Endothelial cell of umbilical vein (primary cell): ENCODE data around the gene CXCR1. TPM values are rescaled to one million over a fixed set of nuclear protein-coding genes. Genes with fewer than 3 reads are reported as not detected.

ENCODE experiments used
- BruUV-seq: library from RNA; stranded (reverse); fragments of 400-500 nt; replicated peaks from 2 replicates; lab custom pipeline; 2021; lab: Mats Ljungman, UMichigan
- CTCF ChIA-PET: fragments of 300-600, 350-600 bp; sonication (Branson Sonifier 250); formaldehyde crosslinking; loops from one replicate; lab custom pipeline; 2021; ENCODE audit warnings: antibody characterized with exemption, inconsistent platforms; lab: Charles Lee
- POLR2A ChIA-PET: fragments of 300-600, 350-600 bp; sonication (Branson Sonifier 250); formaldehyde crosslinking; loops from one replicate; lab custom pipeline; 2021; ENCODE audit warnings: antibody characterized with exemption, inconsistent platforms; lab: Charles Lee
- DNase-seq: peaks from one replicate; pipeline ENCODE4 v3.0.0-alpha.2; 2011; ENCODE audit warnings: low read depth, low spot score
- FAIRE-seq: peaks from 2 replicates; lab custom pipeline; 2011; peaks lifted over from hg19 to GRCh38; lab: Jason Lieb, UNC
- H2AFZ ChIP-seq: 2 replicates; pipeline ENCODE4 v1.6.0; 2012; ENCODE audit warnings: low read depth, low read length, control low read depth, inconsistent platforms
- H3K27ac ChIP-seq: 2 replicates; pipeline ENCODE4 v1.5.1; 2011; ENCODE audit warnings: low read depth, mild to moderate bottlenecking, control low read depth, low read length, moderate library complexity; ENCODE audit not compliant: insufficient read depth
- H3K27me3 ChIP-seq, 2 experiments: 2 replicates each; pipeline versions ENCODE4 v1.6.0 to v1.6.1; 2011; ENCODE audit warnings: low read length in 2 of 2, mixed read lengths in 1 of 2; ENCODE audit not compliant: control insufficient read depth in 2 of 2, insufficient read depth in 2 of 2
- H3K36me3 ChIP-seq, 2 experiments: 2 replicates in 1 of 2; 3 replicates in 1 of 2; pipeline ENCODE4 v1.5.1; 2011; ENCODE audit warnings: low read length in 2 of 2, mild to moderate bottlenecking in 1 of 2, moderate library complexity in 1 of 2; ENCODE audit not compliant: control insufficient read depth in 2 of 2, insufficient read depth in 2 of 2; ENCODE audit errors: extremely low read depth in 1 of 2
- H3K4me1 ChIP-seq: 3 replicates; pipeline ENCODE4 v1.5.1; 2011; ENCODE audit warnings: mild to moderate bottlenecking, low read length; ENCODE audit not compliant: control insufficient read depth, insufficient read depth; ENCODE audit errors: extremely low read depth
- H3K4me2 ChIP-seq: 2 replicates; pipeline ENCODE4 v1.6.1; 2011; ENCODE audit warnings: low read length, control low read depth, mixed read lengths; ENCODE audit not compliant: insufficient read depth
- H3K4me3 ChIP-seq, 3 experiments: fragments of 200-600 bp in 1 of 3; sonication (generic), shearing (Covaris generic) in 1 of 3; replicated peaks in 1 of 3; 2 replicates each; pipeline ENCODE4 v1.5.1; 2011 to 2016; ENCODE audit warnings: control low read depth in 3 of 3, low read length in 3 of 3, mild to moderate bottlenecking in 2 of 3, inconsistent platforms in 1 of 3, low read depth in 1 of 3, moderate library complexity in 1 of 3; ENCODE audit not compliant: insufficient read depth in 1 of 3
- H3K79me2 ChIP-seq: 2 replicates; pipeline ENCODE4 v1.6.0; 2012; ENCODE audit warnings: low read length, inconsistent platforms; ENCODE audit not compliant: control insufficient read depth, insufficient read depth
- H3K9ac ChIP-seq: replicated peaks from 2 replicates; pipeline ENCODE3; 2011; ENCODE audit warnings: low read length, control low read depth; ENCODE audit not compliant: insufficient read depth; ENCODE audit errors: extremely low read depth
- H3K9me1 ChIP-seq: replicated peaks from 3 replicates; pipeline ENCODE4 v1.6.0; 2011; ENCODE audit warnings: mild to moderate bottlenecking, low read length; ENCODE audit not compliant: control insufficient read depth, insufficient read depth; ENCODE audit errors: extremely low read depth
- H3K9me3 ChIP-seq: replicated peaks from 2 replicates; pipeline ENCODE4 v1.5.1; 2012; ENCODE audit warnings: low read length, inconsistent platforms; ENCODE audit not compliant: control insufficient read depth, insufficient read depth
- H4K20me1 ChIP-seq: replicated peaks from 2 replicates; pipeline ENCODE3; 2011; ENCODE audit warnings: mild to moderate bottlenecking, low read length; ENCODE audit not compliant: control insufficient read depth, insufficient read depth; ENCODE audit errors: extremely low read depth
- CTCF ChIP-seq, 2 donors: IDR thresholded peaks; 1 replicate in 1 of 2; 2 replicates in 1 of 2; pipeline ENCODE4 v1.5.1; 2011; ENCODE audit warnings: low read length in 2 of 2, mild to moderate bottlenecking in 2 of 2, moderate library complexity in 2 of 2, control low read depth in 1 of 2, inconsistent platforms in 1 of 2, low read depth in 1 of 2; ENCODE audit not compliant: insufficient read depth in 1 of 2; ENCODE audit errors: extremely low read depth in 1 of 2
- EZH2 ChIP-seq: IDR thresholded peaks from 2 replicates; pipeline ENCODE4 v1.6.1; 2012; ENCODE audit warnings: borderline replicate concordance, low read depth, mild to moderate bottlenecking, moderate library complexity, low read length, inconsistent platforms; ENCODE audit not compliant: severe bottlenecking
- FOS ChIP-seq: IDR thresholded peaks from 2 replicates; pipeline ENCODE4 v1.6.1; 2011; ENCODE audit warnings: mild to moderate bottlenecking, low read length, moderate library complexity, borderline replicate concordance; ENCODE audit not compliant: insufficient read depth
- GATA2 ChIP-seq: IDR thresholded peaks from 2 replicates; pipeline ENCODE4 v1.7.0; 2011; ENCODE audit warnings: low read depth, mild to moderate bottlenecking, moderate library complexity, mixed read lengths, low read length; ENCODE audit not compliant: insufficient read length, insufficient read depth
- JUN ChIP-seq: IDR thresholded peaks from 2 replicates; pipeline ENCODE4 v1.6.1; 2011; ENCODE audit warnings: borderline replicate concordance, low read depth; ENCODE audit not compliant: insufficient read length, insufficient read depth
- MAX ChIP-seq: IDR thresholded peaks from 2 replicates; pipeline ENCODE4 v1.6.1; 2011; ENCODE audit not compliant: insufficient read depth, insufficient read length
- MYC ChIP-seq: IDR thresholded peaks from one replicate; pipeline ENCODE4 v1.6.1; 2011; ENCODE audit warnings: mild to moderate bottlenecking, low read depth, low read length
- POLR2A ChIP-seq: IDR thresholded peaks from 2 replicates; pipeline ENCODE4 v1.6.1; 2012; ENCODE audit warnings: low read depth, mild to moderate bottlenecking, control low read depth, low read length
- POLR2AphosphoS5 ChIP-seq: IDR thresholded peaks from 2 replicates; pipeline ENCODE4 v1.6.1; 2012; ENCODE audit warnings: low read depth, mild to moderate bottlenecking, control low read depth, low read length, moderate library complexity; ENCODE audit not compliant: insufficient read depth
- dilution Hi-C: fragments of 300-500 bp; cut with MboI; formaldehyde crosslinking; loops from one replicate; pipeline ENCODE4 v1.15.0; 2019; ENCODE audit warnings: low sequenced_read_pairs; ENCODE audit not compliant: extremely low pct_ligation_motif_present
- intact Hi-C: fragments of 100-400 bp; cut with micrococcal nuclease; formaldehyde crosslinking; loops from one replicate; pipeline ENCODE4 v1.10.0; 2022
- polyA plus RNA-seq, 4 experiments: library from polyadenylated mRNA; depleted of rRNA in 3 of 4; stranded (reverse) in 3 of 4; unstranded in 1 of 4; fragments of >200 nt; gene quantifications; 2 replicates each; pipeline versions ENCODE4 v1.2.1 to v1.2.3, GENCODE V29; 2011 to 2012; ENCODE audit warnings: missing spikeins in 1 of 4
- total RNA-seq: library from RNA; stranded (reverse); gene quantifications from 2 replicates; pipeline ENCODE4 v1.2.3, GENCODE V29; 2021

Gene CXCR1
- total and polyA plus RNA-seq, 2 donors (not counting 3 experiments of a cell fraction or from before 2014, with no cell fraction given): not detected

- ChIA-PET CTCF (interaction anchor here (0.6 to 1.0 kb wide), 3 partner anchors 10 to 61 kb away, joined by 3 to 4 read pairs (median 4); no protein-coding TSS in a partner anchor), POLR2A (no interaction called here)
- Histone ChIP-seq H3K9me3 (no peaks in the 10 kb centered on the region), H3K9ac (no peak overlapping the region), H3K36me3 (no peaks in the 10 kb centered on the region), H3K9me1 (no peaks in the 10 kb centered on the region), H3K27me3 (peaks cover 15% of the 10 kb centered on the region in 2 experiments), H3K4me3 (no peak overlapping the region), H2AFZ (no peak overlapping the region), H4K20me1 (no peaks in the 10 kb centered on the region), H3K4me2 (no peak overlapping the region), H3K27ac (no peak overlapping the region), H3K4me1 (no peaks in the 10 kb centered on the region), H3K79me2 (no peaks in the 10 kb centered on the region)
- DNase-seq (no peak), FAIRE-seq (no peak)
- BruUV-seq: no TSS peak
- TF ChIP-seq EZH2 (no peak), MYC (no peak), JUN (no peak), POLR2A (no peak), GATA2 (no peak), FOS (no peak), CTCF (IDR thresholded peaks at IDR 0.05; ENCODE audit: extremely low read depth in 1 of 2, insufficient read depth in 1 of 2, low read depth in 1 of 2, low read length in 2 of 2) (no peak), POLR2AphosphoS5 (no peak), MAX (no peak)
- intact Hi-C loops: loop anchor here (5.0 kb wide), 1 partner anchor 87 kb away; no protein-coding TSS in a partner anchor
- dilution Hi-C loops: no loop called here
These were observed 3.2 kb upstream of the CXCR1 start for GRCh38 chr2:218169757-218170546.
